Natural killer cell (primary cell): ENCODE results near the gene ABHD5. TPM values are rescaled to one million over a fixed set of nuclear protein-coding genes. Genes with fewer than 3 reads are reported as not detected.
A peak's percentile ranks its signal among the peaks of the same experiment; 100 is the strongest.

ENCODE experiments used
- ATAC-seq, 3 donors: fragments of 150-1000 bp in 2 of 3; fragments of 200-7000 bp in 1 of 3; cut with Tn5 transposase; 1 replicate in 1 of 3; 2 replicates in 2 of 3; pipeline ENCODE4 v1.10.0; 2021; ENCODE audit warnings: mild to moderate bottlenecking in 2 of 3, moderate library complexity in 2 of 3
- DNase-seq, 2 donors: peaks; one replicate each; pipeline versions ENCODE4 v3.0.0 to v3.0.0-alpha.2; 2013 to 2021; ENCODE audit warnings: mixed read lengths in 1 of 2
- H3K27ac ChIP-seq: one replicate; pipeline ENCODE4 v1.5.1; 2013; ENCODE audit warnings: mild to moderate bottlenecking, low read length
- H3K27me3 ChIP-seq: one replicate; pipeline ENCODE4 v1.6.1; 2013; ENCODE audit warnings: low read length; ENCODE audit not compliant: control insufficient read depth, insufficient read depth
- H3K36me3 ChIP-seq: one replicate; pipeline ENCODE4 v1.6.1; 2013; ENCODE audit warnings: low read length; ENCODE audit not compliant: control insufficient read depth, insufficient read depth
- H3K4me1 ChIP-seq: one replicate; pipeline ENCODE4 v1.6.1; 2013; ENCODE audit warnings: low read length; ENCODE audit not compliant: control insufficient read depth, insufficient read depth
- H3K4me3 ChIP-seq: one replicate; pipeline ENCODE4 v1.5.1; 2013; ENCODE audit warnings: low read length
- H3K9me3 ChIP-seq: one replicate; pipeline ENCODE4 v1.6.1; 2013; ENCODE audit warnings: low read length; ENCODE audit not compliant: control insufficient read depth, insufficient read depth
- H3K27ac Mint-ChIP-seq, 2 donors: one replicate each; pipeline ENCODE4 v1.8.0; 2022; ENCODE audit warnings: mild to moderate bottlenecking in 2 of 2, mixed read lengths in 2 of 2, moderate library complexity in 1 of 2
- H3K27me3 Mint-ChIP-seq, 2 donors: one replicate each; pipeline ENCODE4 v1.8.0; 2022; ENCODE audit warnings: low read depth in 2 of 2, mixed read lengths in 2 of 2
- H3K36me3 Mint-ChIP-seq: one replicate; pipeline ENCODE4 v1.8.0; 2022; ENCODE audit warnings: mixed read lengths
- H3K4me1 Mint-ChIP-seq, 2 donors: one replicate each; pipeline ENCODE4 v1.8.0; 2022; ENCODE audit warnings: mixed read lengths in 2 of 2
- H3K4me3 Mint-ChIP-seq: one replicate; pipeline ENCODE4 v1.8.0; 2022; ENCODE audit warnings: mild to moderate bottlenecking, moderate library complexity, mixed read lengths
- H3K9me3 Mint-ChIP-seq, 2 donors: one replicate each; pipeline ENCODE4 v1.8.0; 2022; ENCODE audit warnings: mixed read lengths in 2 of 2
- WGBS: methylation state at CpG from one replicate; pipeline ENCODE4 v1.1.7; 2013; ENCODE audit warnings: missing lambda C conversion rate; ENCODE audit not compliant: insufficient coverage; 5-methylcytosine and 5-hydroxymethylcytosine counted together
- intact Hi-C: fragments of 100-400 bp; cut with micrococcal nuclease; formaldehyde crosslinking; loops from one replicate; pipeline ENCODE4 v1.14.2; 2022
- total RNA-seq, 4 donors: library from RNA; stranded (reverse); fragments of 120-200 nt in 1 of 4; gene quantifications; one replicate each; pipeline versions ENCODE4 v1.2.3 to v1.2.4, GENCODE V29; 2013 to 2022
- TF ChIP-seq, protein P1 (sequence below): fragments of 200-600 bp; IDR thresholded peaks from one replicate; pipeline ENCODE4 v1.8.0; 2022; ENCODE audit warnings: antibody characterized with exemption

Gene ABHD5
- total RNA-seq, 3 donors from 2014 or later (not counting 1 experiment from before 2014, with no cell fraction given): 14.1 to 58.6 (median 16.6) TPM

DNA sequence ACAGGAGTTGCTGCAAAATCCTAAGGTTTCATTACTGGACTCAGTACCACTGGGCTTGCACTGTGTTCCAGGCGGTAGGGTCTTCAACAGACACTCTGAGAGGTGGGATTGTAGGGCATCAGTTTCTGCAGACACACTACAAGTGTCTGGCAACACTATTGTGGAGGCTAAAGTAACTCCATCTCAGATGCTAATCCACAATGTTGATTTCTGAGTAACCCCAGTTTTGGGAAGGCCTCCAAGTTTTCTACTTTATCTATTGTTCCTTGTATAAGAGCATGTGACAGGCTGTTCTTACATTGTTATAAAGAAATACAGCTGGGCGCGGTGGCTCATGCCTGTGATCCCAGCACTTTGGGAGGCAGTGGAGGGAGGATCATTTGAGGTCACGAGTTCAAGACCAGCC lies 2.5 kb upstream of the ABHD5 start:
- no peak overlapping the region for H3K4me3 ChIP-seq
- 100% methylated on average over 4 of the region's 4 CpGs for WGBS
- no peaks in the 10 kb centered on the region for H3K36me3 ChIP-seq
- Mint-ChIP-seq H3K9me3 (no peaks in the 10 kb centered on the region), H3K36me3 (no peaks in the 10 kb centered on the region), H3K4me1 (peaks cover 22 to 33% of the 10 kb centered on the region in 2 donors), H3K4me3 (peak overlapping the region; percentile 58), H3K27ac (no peak overlapping the region), H3K27me3 (peaks cover 3 to 8% of the 10 kb centered on the region in 2 donors)
- intact Hi-C loops: no loop called here
- no peak overlapping the region for H3K27ac ChIP-seq
- TF ChIP-seq, protein P1, sequence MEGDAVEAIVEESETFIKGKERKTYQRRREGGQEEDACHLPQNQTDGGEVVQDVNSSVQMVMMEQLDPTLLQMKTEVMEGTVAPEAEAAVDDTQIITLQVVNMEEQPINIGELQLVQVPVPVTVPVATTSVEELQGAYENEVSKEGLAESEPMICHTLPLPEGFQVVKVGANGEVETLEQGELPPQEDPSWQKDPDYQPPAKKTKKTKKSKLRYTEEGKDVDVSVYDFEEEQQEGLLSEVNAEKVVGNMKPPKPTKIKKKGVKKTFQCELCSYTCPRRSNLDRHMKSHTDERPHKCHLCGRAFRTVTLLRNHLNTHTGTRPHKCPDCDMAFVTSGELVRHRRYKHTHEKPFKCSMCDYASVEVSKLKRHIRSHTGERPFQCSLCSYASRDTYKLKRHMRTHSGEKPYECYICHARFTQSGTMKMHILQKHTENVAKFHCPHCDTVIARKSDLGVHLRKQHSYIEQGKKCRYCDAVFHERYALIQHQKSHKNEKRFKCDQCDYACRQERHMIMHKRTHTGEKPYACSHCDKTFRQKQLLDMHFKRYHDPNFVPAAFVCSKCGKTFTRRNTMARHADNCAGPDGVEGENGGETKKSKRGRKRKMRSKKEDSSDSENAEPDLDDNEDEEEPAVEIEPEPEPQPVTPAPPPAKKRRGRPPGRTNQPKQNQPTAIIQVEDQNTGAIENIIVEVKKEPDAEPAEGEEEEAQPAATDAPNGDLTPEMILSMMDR: no peak
- H3K9me3 ChIP-seq: no peaks in the 10 kb centered on the region
- DNase-seq (no peak), ATAC-seq (no peak)
- H3K4me1 ChIP-seq: peaks cover 9% of the 10 kb centered on the region
- no peaks in the 10 kb centered on the region for H3K27me3 ChIP-seq

DNA sequence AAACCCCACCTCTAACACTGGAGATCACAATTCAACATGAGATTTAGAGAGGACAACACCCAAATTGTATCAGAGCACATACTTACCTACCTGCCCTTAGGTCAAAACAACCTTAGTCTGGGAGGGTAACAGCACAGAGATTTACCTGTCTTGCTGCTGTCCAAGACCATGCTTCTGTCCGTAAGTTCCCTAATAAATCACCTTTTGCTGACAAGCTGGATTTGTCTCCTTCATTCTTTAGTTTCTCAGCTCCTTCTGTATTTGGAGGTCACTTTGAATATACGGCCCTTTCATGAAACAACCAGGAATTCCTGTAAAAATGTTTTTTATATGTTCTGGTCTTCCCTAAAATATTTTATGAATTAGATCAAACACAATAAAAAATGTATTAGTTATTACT lies 1.6 kb upstream of the ABHD5 start:
- peak overlapping the region; percentile 90 for H3K4me3 Mint-ChIP-seq
- 100% methylated on average over 1 of the region's 2 CpGs for WGBS
- no peak for ATAC-seq

DNA sequence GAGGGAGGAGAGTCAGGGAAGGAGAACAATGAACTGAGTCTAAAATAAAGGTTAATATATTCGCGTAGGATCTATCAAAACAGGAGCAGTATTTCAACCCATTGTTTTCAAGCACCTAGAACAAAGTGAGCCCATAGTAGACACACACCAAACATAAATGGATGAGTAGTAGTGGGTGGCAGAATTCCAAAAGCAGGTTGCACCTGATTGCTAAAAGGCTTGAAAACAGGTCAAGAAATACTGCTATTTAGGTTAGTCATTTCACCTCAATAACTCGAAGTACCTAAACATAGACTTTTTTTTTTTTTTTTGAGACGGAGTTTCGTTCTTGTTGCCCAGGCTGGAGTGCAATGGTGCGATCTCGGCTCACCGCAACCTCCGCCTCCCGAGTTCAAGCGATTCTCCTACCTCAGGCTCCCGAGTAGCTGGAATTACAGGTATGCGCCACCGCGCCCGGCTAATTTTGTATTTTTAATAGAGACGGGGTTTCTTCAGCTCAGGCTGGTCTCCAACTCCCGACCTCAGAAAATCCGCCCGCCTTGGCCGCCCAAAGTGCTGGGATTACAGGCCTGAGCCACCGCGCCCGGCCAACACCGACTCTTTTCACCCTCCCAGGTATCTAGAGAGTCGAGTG lies 855 bp upstream of the ABHD5 start:
- WGBS: 42% methylated on average over 26 of the region's 26 CpGs
- H3K27me3 ChIP-seq: no peaks in the 10 kb centered on the region
- H3K4me1 Mint-ChIP-seq: peaks cover 22 to 37% of the 10 kb centered on the region in 2 donors
- TF ChIP-seq, protein P1: no peak
- peak overlapping the region; percentile 90 for H3K4me3 Mint-ChIP-seq
- peak overlapping the region; percentile 66 for H3K4me3 ChIP-seq
- no peaks in the 10 kb centered on the region for H3K36me3 ChIP-seq
- H3K36me3 Mint-ChIP-seq: no peaks in the 10 kb centered on the region
- intact Hi-C loops: loop anchor here (1.0 kb wide), 1 partner anchor 68 kb away; the partner anchor contains the start of gene ANO10
- peaks cover 0 to 3% of the 10 kb centered on the region in 2 donors for H3K27me3 Mint-ChIP-seq
- ATAC-seq: no peak
- H3K27ac ChIP-seq: peak overlapping the region; percentile 64
- H3K27ac Mint-ChIP-seq: peak overlapping the region; percentile 88 to 97
- peaks cover 9% of the 10 kb centered on the region for H3K4me1 ChIP-seq
- H3K9me3 ChIP-seq: no peaks in the 10 kb centered on the region
- no peaks in the 10 kb centered on the region for H3K9me3 Mint-ChIP-seq
- peak in 1 of 2 donors; percentile 19 for DNase-seq

More for the DNA sequence above, 1.6 kb upstream of the ABHD5 start:
- no peaks in the 10 kb centered on the region for H3K36me3 ChIP-seq
- no peak overlapping the region for H3K27ac ChIP-seq
- peaks cover 9% of the 10 kb centered on the region for H3K4me1 ChIP-seq
- Mint-ChIP-seq H3K4me1 (peaks cover 22 to 37% of the 10 kb centered on the region in 2 donors), H3K36me3 (no peaks in the 10 kb centered on the region), H3K27ac (peak overlapping the region; percentile 88 to 97), H3K9me3 (no peaks in the 10 kb centered on the region), H3K27me3 (peaks cover 3% of the 10 kb centered on the region in 2 donors)
- H3K4me3 ChIP-seq: no peak overlapping the region
- no peaks in the 10 kb centered on the region for H3K9me3 ChIP-seq
- H3K27me3 ChIP-seq: no peaks in the 10 kb centered on the region
- peak in 1 of 2 donors; percentile 4 for DNase-seq
- intact Hi-C loops: no loop called here
- TF ChIP-seq, protein P1: no peak
